Heart right ventricle (tissue), 16 donors: ENCODE data around the gene RCAN3. TPM values are rescaled to one million over a fixed set of nuclear protein-coding genes. Genes with fewer than 3 reads are reported as not detected.
A peak's percentile ranks its signal among the peaks of the same experiment; 100 is the strongest.

Experiments used
- ATAC-seq, 8 donors: fragments of 200-7000 bp; cut with Tn5 transposase; one replicate each; pipeline ENCODE4 v1.9.1; 2020; ENCODE audit warnings: mild to moderate bottlenecking in 8 of 8, moderate library complexity in 8 of 8, moderate number of reproducible peaks in 1 of 8
- DNase-seq, 2 donors: peaks; one replicate each; pipeline ENCODE4 v3.0.0-alpha.2; 2020
- H3K27ac ChIP-seq, 10 donors: fragments of 200-600 bp; sonication (generic) in 2 of 10; one replicate each; pipeline versions ENCODE4 v1.5.0 to v1.8.0; 2020 to 2022; ENCODE audit warnings: mild to moderate bottlenecking in 3 of 10
- H3K27me3 ChIP-seq, 7 donors: fragments of 200-600 bp; one replicate each; pipeline ENCODE4 v1.8.0; 2021 to 2022; ENCODE audit warnings: mild to moderate bottlenecking in 2 of 7
- H3K36me3 ChIP-seq, 9 donors: fragments of 200-600 bp; sonication (generic) in 1 of 9; one replicate each; pipeline versions ENCODE4 v1.5.0 to v1.8.0; 2020 to 2022; ENCODE audit warnings: mild to moderate bottlenecking in 2 of 9
- H3K4me1 ChIP-seq, 9 donors: fragments of 200-600 bp; sonication (generic) in 1 of 9; one replicate each; pipeline versions ENCODE4 v1.5.0 to v1.8.0; 2020 to 2022; ENCODE audit warnings: mild to moderate bottlenecking in 4 of 9
- H3K4me3 ChIP-seq, 10 donors: fragments of 200-600 bp; sonication (generic) in 2 of 10; one replicate each; pipeline versions ENCODE4 v1.5.0 to v1.8.0; 2020 to 2022; ENCODE audit warnings: mild to moderate bottlenecking in 7 of 10, moderate library complexity in 2 of 10
- H3K9me3 ChIP-seq, 11 donors: fragments of 200-600 bp in 10 of 11; sonication (generic) in 2 of 11; one replicate each; pipeline versions ENCODE4 v1.5.0 to v1.8.0; 2013 to 2022; ENCODE audit warnings: mild to moderate bottlenecking in 2 of 11, control low read depth in 1 of 11, moderate library complexity in 1 of 11
- CTCF ChIP-seq, 9 donors: fragments of 200-600 bp; sonication (generic) in 2 of 9; IDR thresholded peaks; one replicate each; pipeline versions ENCODE4 v1.5.0 to v1.8.0; 2021 to 2022; ENCODE audit warnings: antibody characterized with exemption in 9 of 9, mild to moderate bottlenecking in 5 of 9, moderate library complexity in 1 of 9
- WGBS, 2 donors: extraction: QIAGEN DNeasy Blood & Tissue Kit; methylation state at CpG; one replicate each; pipeline ENCODE4 v1.1.7; 2013; ENCODE audit warnings: inconsistent platforms in 1 of 2; 5-methylcytosine and 5-hydroxymethylcytosine counted together
- intact Hi-C, 10 donors: fragments of 100-400 bp; cut with DNase I; formaldehyde crosslinking; loops; one replicate each; pipeline versions ENCODE4 v1.11.1 to v1.14.2; 2022
- polyA plus RNA-seq, 2 donors: library from polyadenylated mRNA; stranded (reverse); fragments of 200-250 nt; gene quantifications; one replicate each; pipeline ENCODE4 v1.2.3, GENCODE V29; 2013
- total RNA-seq, 10 donors: library from RNA; stranded (reverse); fragmentation: NEBNext Ultra II Directional in 3 of 10; extraction: Animal tissue kit (Norgen Biotek cat#: 25700) in 3 of 10; gene quantifications; one replicate each; pipeline versions ENCODE4 v1.2.1 to v1.2.4, GENCODE V29; 2021 to 2023
- donor health status: Arrhythmogenic right ventricular cardiomyopathy.
- donor health status: ischemic (EF 13 %, LVEDD 7.1; RV severe dilation, severe dysfunction).
- donor health status: healthy with polysubstance abuse.
- donor health status: DM: no; HTN: yes; CAD: no.
- donor health status: DM: no; HTN: no; CAD: no.
- donor health status: ischemic (EF 25% LVEDD 6.9; RV normal size, moderate dysfunction).
- donor health status: ischemic (EF 25% LVEDD 5.7; RV mildly dilated, moderate dysfunction).
- donor health status: healthy.
- donor health status: DM: yes; HTN: yes; CAD: no.
- donor health status: Ischemic cardiomyopathy.
- donor health status: ischemic (EF 35%, LVEDD 5.7; RV mildly dilated, moderate dysfunction).
- donor health status: nonischemic (EF 11% LVEDD 7.7; RV severe dilation, severe dysfunction).
- donor health status: DM: yes; HTN: yes; CAD: no.
- donor health status: PGD.
- donor health status: ischemic (EF 29% LVEDD 5.4; RV normal size, mild dysfunction).
- donor health status: nonischemic (EF 23%, LVEDD 6.1; RV moderate dilation, normal function).

RCAN3 gene
- total and polyA plus RNA-seq, 12 donors, result 2.3 to 7.9 (median 5.5) TPM

- Histone ChIP-seq H3K36me3 (no peaks in the 10 kb centered on the region), H3K27me3 (peaks cover 0 to 4% (median 0%) of the 10 kb centered on the region in 7 donors), H3K27ac (peak overlapping the region in 8 of 10 donors; percentile 60 to 92 (median 88)), H3K4me1 (peaks cover 0 to 26% (median 20%) of the 10 kb centered on the region in 9 donors), H3K9me3 (no peaks in the 10 kb centered on the region), H3K4me3 (peak overlapping the region; percentile 40 to 87 (median 76))
- 6 to 14% methylated on average over 29 to 50 of the region's 53 CpGs for WGBS, 2 donors
- intact Hi-C loops, result loop anchor here in 6 of 10 donors (2.0 to 10.0 kb wide), 5 partner anchors 28 to 88 kb away; partner anchors contain the start of genes NIPAL3 (in 3 of the 6) and STPG1 (in 2 of the 6)
- TF ChIP-seq CTCF (IDR thresholded peaks at IDR 0.05), result no peak
- DNase-seq, result peak in 1 of 2 donors; percentile 27
- peak in 2 of 8 donors; percentile 1 to 4 for ATAC-seq
These were observed 569 bp downstream of the RCAN3 start for GRCh38 chr1:24503059-24503751.

GRCh38 chr1:24503870-24504523 lies 1.4 kb downstream of the RCAN3 start:
- no peaks in the 10 kb centered on the region for H3K36me3 ChIP-seq
- DNase-seq, result no peak
- no peaks in the 10 kb centered on the region for H3K9me3 ChIP-seq
- no peaks in the 10 kb centered on the region for H3K27me3 ChIP-seq
- WGBS, 2 donors, result 79 to 81% methylated on average over 7 of the region's 7 CpGs
- intact Hi-C loops, result loop anchor here in 6 of 10 donors (2.0 to 10.0 kb wide), 5 partner anchors 29 to 89 kb away; partner anchors contain the start of genes NIPAL3 (in 3 of the 6) and STPG1 (in 2 of the 6)
- no peak for TF ChIP-seq CTCF (IDR thresholded peaks at IDR 0.05)
- H3K4me3 ChIP-seq, result peak overlapping the region in 8 of 10 donors; percentile 72 to 87 (median 76)
- peaks cover 0 to 26% (median 20%) of the 10 kb centered on the region in 9 donors for H3K4me1 ChIP-seq
- no peak for ATAC-seq
- H3K27ac ChIP-seq, result peak overlapping the region in 2 of 10 donors; percentile 91 to 92

- 93 to 94% methylated on average over 4 of the region's 4 CpGs for WGBS, 2 donors
- intact Hi-C loops, result loop anchor here in 4 of 10 donors (5.0 to 10.0 kb wide), 3 partner anchors 52 to 90 kb away; partner anchors contain the start of genes NIPAL3 (in 3 of the 4) and STPG1 (in 2 of the 4)
- DNase-seq (no peak), ATAC-seq (no peak)
- Histone ChIP-seq H3K9me3 (no peaks in the 10 kb centered on the region), H3K4me1 (peaks cover 0 to 26% (median 20%) of the 10 kb centered on the region in 9 donors), H3K4me3 (peak overlapping the region in 1 of 10 donors; percentile 82), H3K27ac (peak overlapping the region in 1 of 10 donors; percentile 91), H3K36me3 (no peaks in the 10 kb centered on the region), H3K27me3 (no peaks in the 10 kb centered on the region)
- TF ChIP-seq CTCF (IDR thresholded peaks at IDR 0.05), result no peak
These were observed 1.9 kb downstream of the RCAN3 start for GRCh38 chr1:24504560-24504959.

GRCh38 chr1:24505816-24506215 lies 3.2 kb downstream of the RCAN3 start:
- Histone ChIP-seq H3K36me3 (no peaks in the 10 kb centered on the region), H3K9me3 (no peaks in the 10 kb centered on the region), H3K4me1 (peaks cover 0 to 26% (median 20%) of the 10 kb centered on the region in 9 donors), H3K27ac (peak overlapping the region in 1 of 10 donors; percentile 26), H3K27me3 (no peaks in the 10 kb centered on the region), H3K4me3 (no peak overlapping the region)
- intact Hi-C loops, result loop anchor here in 2 of 10 donors (10.0 kb wide), 1 partner anchor 91 kb away; the partner anchor contains the start of genes NIPAL3 (in 2 of the 2) and STPG1 (in 2 of the 2)
- no peak for ATAC-seq
- TF ChIP-seq CTCF (IDR thresholded peaks at IDR 0.05), result no peak
- DNase-seq, result no peak
- 90 to 91% methylated on average over 4 of the region's 4 CpGs for WGBS, 2 donors
